ENCODE measurements around the gene ABLIM2. TPM values are rescaled to one million over a fixed set of nuclear protein-coding genes. Genes with fewer than 3 reads are reported as not detected.

ABLIM2 gene
- total RNA-seq, 1 donor from 2014 or later: 3.5 TPM

GRCh38 chr4:8043596-8043995, 115.0 kb downstream of the ABLIM2 start:
- H3K36me3 Mint-ChIP-seq: no peaks in the 10 kb centered on the region
- H3K27ac Mint-ChIP-seq: no peak overlapping the region
- TF ChIP-seq CTCF (IDR thresholded peaks at IDR 0.05; ENCODE audit: unreplicated experiment): no peak
- no peaks in the 10 kb centered on the region for H3K9me3 Mint-ChIP-seq
- H3K27me3 Mint-ChIP-seq (ENCODE audit: low read depth): no peaks in the 10 kb centered on the region
- H3K4me3 Mint-ChIP-seq: no peak overlapping the region
- no peak for DNase-seq (ENCODE audit: low spot score in 2 of 2, unreplicated experiment in 2 of 2)
- H3K4me1 Mint-ChIP-seq: peaks cover 8% of the 10 kb centered on the region

- H3K36me3 Mint-ChIP-seq: no peaks in the 10 kb centered on the region
- no peaks in the 10 kb centered on the region for H3K27me3 Mint-ChIP-seq (ENCODE audit: low read depth)
- H3K4me3 Mint-ChIP-seq: no peak overlapping the region
- TF ChIP-seq CTCF (IDR thresholded peaks at IDR 0.05; ENCODE audit: unreplicated experiment): no peak
- no peak overlapping the region for H3K27ac Mint-ChIP-seq
- DNase-seq (ENCODE audit: low spot score in 2 of 2, unreplicated experiment in 2 of 2): no peak
- H3K4me1 Mint-ChIP-seq: peaks cover 5% of the 10 kb centered on the region
- no peaks in the 10 kb centered on the region for H3K9me3 Mint-ChIP-seq
Observed at GRCh38 chr4:8041868-8042267, 116.7 kb downstream of the ABLIM2 start.

- Mint-ChIP-seq H3K27me3 (ENCODE audit: low read depth) (no peaks in the 10 kb centered on the region), H3K36me3 (no peaks in the 10 kb centered on the region), H3K9me3 (no peaks in the 10 kb centered on the region), H3K4me1 (peaks cover 5% of the 10 kb centered on the region), H3K4me3 (no peak overlapping the region), H3K27ac (no peak overlapping the region)
- no peak for DNase-seq (ENCODE audit: low spot score in 2 of 2, unreplicated experiment in 2 of 2)
- TF ChIP-seq CTCF (IDR thresholded peaks at IDR 0.05; ENCODE audit: unreplicated experiment): no peak
Observed at GRCh38 chr4:8041172-8041571, 117.4 kb downstream of the ABLIM2 start.

GRCh38 chr4:8040607-8041006, 118.0 kb downstream of the ABLIM2 start:
- TF ChIP-seq CTCF (IDR thresholded peaks at IDR 0.05; ENCODE audit: unreplicated experiment): no peak
- Mint-ChIP-seq H3K4me1 (peaks cover 5% of the 10 kb centered on the region), H3K27ac (no peak overlapping the region), H3K27me3 (ENCODE audit: low read depth) (no peaks in the 10 kb centered on the region), H3K36me3 (no peaks in the 10 kb centered on the region), H3K9me3 (no peaks in the 10 kb centered on the region), H3K4me3 (no peak overlapping the region)
- DNase-seq (ENCODE audit: low spot score in 2 of 2, unreplicated experiment in 2 of 2): no peak

GRCh38 chr4:8039853-8040252, 118.8 kb downstream of the ABLIM2 start:
- TF ChIP-seq CTCF (IDR thresholded peaks at IDR 0.05; ENCODE audit: unreplicated experiment): no peak
- Mint-ChIP-seq H3K27me3 (ENCODE audit: low read depth) (no peaks in the 10 kb centered on the region), H3K36me3 (no peaks in the 10 kb centered on the region)

GRCh38 chr4:8039290-8039689, 119.3 kb downstream of the ABLIM2 start:
- H3K36me3 Mint-ChIP-seq: no peaks in the 10 kb centered on the region
- no peaks in the 10 kb centered on the region for H3K9me3 Mint-ChIP-seq
- no peaks in the 10 kb centered on the region for H3K27me3 Mint-ChIP-seq (ENCODE audit: low read depth)
- DNase-seq (ENCODE audit: low spot score in 2 of 2, unreplicated experiment in 2 of 2): no peak
- TF ChIP-seq CTCF (IDR thresholded peaks at IDR 0.05; ENCODE audit: unreplicated experiment): no peak
- H3K4me1 Mint-ChIP-seq: peaks cover 5% of the 10 kb centered on the region
- no peak overlapping the region for H3K4me3 Mint-ChIP-seq
- H3K27ac Mint-ChIP-seq: no peak overlapping the region

More at GRCh38 chr4:8039853-8040252, 118.8 kb downstream of the ABLIM2 start:
- Mint-ChIP-seq H3K27ac (no peak overlapping the region), H3K4me1 (peaks cover 5% of the 10 kb centered on the region), H3K9me3 (no peaks in the 10 kb centered on the region), H3K4me3 (no peak overlapping the region)
- no peak for DNase-seq (ENCODE audit: low spot score in 2 of 2, unreplicated experiment in 2 of 2)

Data from mesothelial cell of epicardium (in vitro differentiated cells).